Middle frontal gyrus (tissue), 1 donor: Measurements from ENCODE around the gene SLC6A13.
"Not testable (repeated sequence)": the region's sequence is repeated elsewhere in the genome, so short reads cannot be mapped to it uniquely, and the experiment has no call there.

ENCODE experiments used
- DNase-seq: peaks from one replicate; pipeline ENCODE4 v3.0.0-alpha.2; 2015; ENCODE audit warnings: low spot score; ENCODE audit errors: extremely low spot score

Gene SLC6A13

GRCh38 chr12:217029-217428, 45.6 kb downstream of the SLC6A13 start:
- not testable (repeated sequence) for DNase-seq

DNA sequence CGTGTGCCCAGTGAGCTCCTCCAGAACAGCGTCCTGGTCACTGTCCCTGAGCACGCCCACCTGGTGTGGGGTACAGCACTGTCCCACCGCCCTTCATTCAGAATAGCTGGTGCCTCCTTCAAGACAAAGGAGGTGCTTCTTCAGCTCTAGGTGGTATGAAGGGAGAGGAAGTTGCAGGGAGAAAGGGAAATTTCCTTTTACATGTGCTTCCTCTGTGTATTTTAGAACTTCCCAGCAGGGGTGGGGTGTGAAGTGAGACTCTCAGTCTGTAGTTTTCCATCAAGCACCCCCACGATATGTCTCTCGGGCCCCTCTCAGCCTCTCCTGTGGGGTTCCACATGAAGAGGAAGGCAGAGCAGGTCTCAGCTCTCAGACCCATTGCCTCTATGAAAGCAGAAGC, 47.5 kb downstream of the SLC6A13 start:
- DNase-seq, result no peak

DNA sequence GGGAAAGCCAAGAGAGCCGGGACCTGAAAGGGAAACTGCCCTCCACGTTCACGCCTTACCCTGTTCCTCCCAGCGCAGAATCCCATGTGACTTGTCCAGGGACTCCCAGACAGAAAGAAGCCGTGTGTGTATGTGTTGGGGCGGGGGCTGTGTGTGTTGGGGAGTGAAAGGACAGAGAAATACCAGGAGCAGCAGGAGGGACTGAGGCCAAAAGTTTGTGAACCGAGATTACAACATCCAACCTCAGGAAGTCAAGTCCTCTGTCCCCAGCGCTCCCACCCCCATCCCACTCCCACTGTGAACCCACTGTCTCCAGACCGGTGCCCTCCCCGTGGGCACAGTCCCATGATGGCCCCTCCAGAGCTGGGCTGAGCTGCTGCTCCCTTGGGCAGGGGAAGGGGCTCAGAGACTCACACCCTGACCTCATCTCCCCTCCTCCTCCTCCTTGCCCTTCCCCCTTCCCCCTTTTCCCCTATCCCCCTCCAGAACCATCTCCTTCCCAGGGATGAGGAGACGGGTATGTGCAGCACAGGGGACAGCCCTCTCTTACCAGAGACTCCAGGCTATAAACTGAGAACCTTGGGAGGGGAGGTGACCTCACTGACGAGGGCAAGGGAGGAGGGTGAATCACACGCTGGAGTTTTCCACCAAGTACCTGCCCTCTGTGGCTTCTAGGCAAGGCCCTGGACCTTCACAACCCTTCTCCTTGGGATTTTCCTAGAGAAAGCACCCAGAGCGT, 48.5 kb downstream of the SLC6A13 start, which contains the start of gene SLC6A12:
Gene SLC6A12 (minus strand): TSS at position 155 of the 739 bp plus-strand sequence. CDS start 4,171 bp downstream, outside the sequence.
- no peak for DNase-seq

GRCh38 chr12:213527-213932, 49.1 kb downstream of the SLC6A13 start:
- DNase-seq, result no peak

- no peak for DNase-seq
These were observed 49.7 kb downstream of the SLC6A13 start for GRCh38 chr12:212715-213526.

- no peak for DNase-seq
These were observed 50.3 kb downstream of the SLC6A13 start for GRCh38 chr12:212415-212714.

- DNase-seq, result no peak
These were observed 50.8 kb downstream of the SLC6A13 start for GRCh38 chr12:211639-212414.

DNA sequence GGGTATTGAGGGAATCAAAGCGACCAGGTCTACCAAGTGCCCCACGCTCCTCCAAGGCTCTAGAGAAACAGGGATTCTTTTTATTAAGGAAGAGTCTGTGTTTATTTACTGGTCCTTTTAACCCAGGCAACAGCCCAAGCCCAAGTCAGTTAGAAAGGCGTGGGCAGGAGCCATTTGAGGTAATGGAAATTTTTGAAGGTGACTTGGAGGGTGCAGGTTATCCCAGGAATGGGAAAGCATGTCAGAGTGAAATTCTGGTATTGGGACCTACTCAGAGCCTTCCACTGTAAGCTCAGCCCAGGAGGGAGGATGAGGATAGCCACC, 51.5 kb downstream of the SLC6A13 start:
- DNase-seq, result no peak

GRCh38 chr12:210277-211141, 52.1 kb downstream of the SLC6A13 start:
- DNase-seq, result no peak

GRCh38 chr12:209851-210250, 52.8 kb downstream of the SLC6A13 start:
- no peak for DNase-seq

DNA sequence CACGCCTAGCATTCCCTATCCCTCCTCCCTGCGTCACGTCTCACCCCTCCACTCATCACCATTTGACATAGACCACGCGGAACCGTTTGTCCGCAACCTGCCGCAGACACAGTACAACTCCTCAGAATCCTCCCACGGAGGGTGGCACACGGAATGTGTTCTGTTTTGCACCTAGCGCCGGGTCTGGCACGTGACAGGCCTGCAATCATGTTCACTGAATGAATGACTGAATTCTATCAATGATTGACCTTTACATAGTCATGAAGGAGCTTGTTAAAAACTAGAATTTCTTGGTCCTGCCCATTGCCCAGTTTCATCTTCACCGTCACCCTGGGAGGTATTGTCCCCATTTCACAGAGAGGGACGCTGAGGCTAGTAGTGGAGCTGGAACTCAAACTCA, 53.4 kb downstream of the SLC6A13 start:
- DNase-seq, result no peak

GRCh38 chr12:208813-209212, 53.8 kb downstream of the SLC6A13 start:
- no peak for DNase-seq

DNA sequence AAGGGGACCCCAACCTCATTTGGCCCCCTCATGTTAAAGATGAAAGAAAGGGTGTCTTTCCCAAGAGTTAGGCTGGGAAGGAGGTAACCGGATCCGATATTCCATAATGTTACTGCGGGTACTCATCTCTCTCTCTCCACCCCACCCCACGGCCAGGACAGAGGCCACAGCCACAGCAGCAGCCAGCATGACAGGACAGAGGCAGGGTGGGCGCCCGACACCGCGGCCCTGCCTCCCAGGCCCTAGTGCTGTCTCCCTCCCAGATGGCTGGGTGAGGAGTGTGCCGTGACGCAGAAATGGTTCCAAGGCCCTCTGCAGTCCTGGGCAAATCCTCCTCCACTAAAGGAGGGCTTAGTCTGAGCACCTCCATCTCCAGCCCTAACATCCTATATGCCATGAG, 54.8 kb downstream of the SLC6A13 start:
- DNase-seq, result no peak

DNA sequence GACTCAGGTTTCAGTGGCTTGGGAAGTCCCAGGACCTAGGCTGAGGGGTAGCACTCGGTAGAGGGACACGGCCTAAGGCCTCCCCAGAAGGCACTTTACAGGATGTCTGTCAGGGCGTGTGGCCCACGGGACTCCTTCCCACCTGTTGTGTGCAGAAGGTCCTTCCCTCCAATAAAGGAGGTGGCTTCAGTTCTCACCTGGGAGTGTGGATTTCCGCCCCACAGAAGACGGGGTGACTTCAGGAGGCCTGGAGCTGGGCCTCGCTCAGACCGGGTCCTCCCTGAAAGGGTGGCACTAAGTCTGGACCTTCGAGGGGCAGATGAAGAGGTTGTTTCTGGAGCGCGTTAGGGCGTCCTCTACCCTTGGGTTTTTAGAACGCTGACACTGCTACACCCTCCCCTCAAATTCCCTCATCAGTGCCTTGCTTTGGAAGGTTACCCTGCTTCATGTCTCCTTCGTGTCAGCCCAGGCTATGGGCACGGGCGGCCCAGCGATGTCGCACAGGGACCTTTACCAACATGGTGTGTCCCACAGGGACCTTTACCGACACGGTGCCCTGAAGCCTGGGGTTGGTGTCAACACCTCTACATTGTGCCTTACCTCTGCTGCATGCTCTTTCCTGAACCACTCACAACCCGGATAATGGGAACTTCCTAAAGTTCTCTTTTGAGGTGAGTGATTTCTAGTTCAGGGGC, 55.7 kb downstream of the SLC6A13 start:
- DNase-seq, result no peak

DNA sequence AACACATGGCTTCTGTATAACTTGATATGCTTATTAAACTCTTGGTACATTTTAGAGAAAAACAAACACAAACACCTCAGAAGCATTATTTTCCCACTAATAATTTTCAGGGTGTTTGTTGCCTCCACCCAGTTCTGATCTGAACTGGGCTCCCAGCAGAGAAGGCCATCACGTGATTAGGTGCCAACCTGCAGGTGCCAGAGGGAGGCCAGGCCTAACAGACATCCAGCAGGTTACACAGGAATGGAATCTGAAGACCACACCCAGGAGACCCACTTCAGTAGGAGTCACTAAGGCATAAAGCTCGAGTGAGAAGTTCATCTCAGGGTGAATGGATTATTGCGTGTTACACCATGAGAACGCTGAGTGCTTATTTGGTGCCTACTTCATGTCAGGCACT, 57.6 kb downstream of the SLC6A13 start:
- no peak for DNase-seq

GRCh38 chr12:204261-204678, 58.4 kb downstream of the SLC6A13 start:
- no peak for DNase-seq

DNA sequence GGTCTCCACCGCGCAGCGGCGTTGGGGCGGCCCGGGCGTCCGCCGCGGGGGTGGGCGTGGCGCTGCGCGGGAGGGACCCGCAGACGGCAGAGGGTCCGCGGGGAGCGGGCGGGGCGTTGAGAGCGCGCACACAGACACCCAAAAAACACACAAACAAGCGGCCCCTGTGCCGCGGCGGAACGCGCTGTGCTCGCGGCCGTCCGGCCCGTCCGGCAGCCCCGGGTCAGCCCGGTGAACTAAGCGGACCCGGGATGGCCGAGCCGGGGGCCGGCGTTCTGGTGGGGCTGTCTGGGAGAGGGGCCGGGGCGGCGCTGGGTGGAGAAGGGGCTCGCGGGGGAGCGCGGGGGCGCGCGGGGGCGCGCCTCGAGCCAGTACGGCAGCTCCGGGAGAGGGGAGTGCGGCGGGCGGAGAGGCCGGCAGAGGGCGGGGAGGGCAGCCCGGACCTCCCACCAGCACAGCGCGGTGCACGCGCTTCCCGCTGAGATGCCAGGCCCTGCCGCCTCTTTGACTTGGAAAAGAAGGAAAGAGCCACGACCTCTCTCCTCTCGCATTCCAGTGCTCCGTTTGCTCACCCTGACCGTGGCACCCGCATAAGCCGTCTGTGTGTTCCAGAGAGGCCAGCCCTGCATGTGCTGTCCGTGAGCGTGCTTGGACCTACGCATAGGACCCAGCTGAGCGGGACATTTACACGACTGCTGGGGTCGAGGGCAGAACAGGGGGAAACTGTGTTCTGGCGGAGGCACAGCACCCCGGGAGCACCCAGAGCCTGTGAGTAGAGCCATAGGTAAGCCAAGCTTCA, 59.0 kb downstream of the SLC6A13 start:
- no peak for DNase-seq

- no peak for DNase-seq
These were observed 59.6 kb downstream of the SLC6A13 start for GRCh38 chr12:203074-203461.

GRCh38 chr12:202081-202731, 60.4 kb downstream of the SLC6A13 start:
- no peak for DNase-seq
